Endometrial microvascular endothelial cells (primary cell): ENCODE results near the gene SPECC1L. TPM values are rescaled to one million over a fixed set of nuclear protein-coding genes. Genes with fewer than 3 reads are reported as not detected.

ENCODE experiments used
- in situ Hi-C: cut with HindIII; loops from 2 replicates; pipeline ENCODE4 v1.10.0; 2017; ENCODE audit warnings: low sequenced_read_pairs, low pct_unique_long_range_greater_than_20kb; ENCODE audit errors: inconsistent ontology term
- total RNA-seq: library from RNA; depleted of rRNA; stranded (reverse); fragments of >200 nt; gene quantifications from one replicate; pipeline ENCODE4 v1.2.3, GENCODE V29; 2015; ENCODE audit errors: inconsistent ontology term

Gene SPECC1L
- total RNA-seq, 1 donor from 2014 or later = 30.1 TPM

DNA sequence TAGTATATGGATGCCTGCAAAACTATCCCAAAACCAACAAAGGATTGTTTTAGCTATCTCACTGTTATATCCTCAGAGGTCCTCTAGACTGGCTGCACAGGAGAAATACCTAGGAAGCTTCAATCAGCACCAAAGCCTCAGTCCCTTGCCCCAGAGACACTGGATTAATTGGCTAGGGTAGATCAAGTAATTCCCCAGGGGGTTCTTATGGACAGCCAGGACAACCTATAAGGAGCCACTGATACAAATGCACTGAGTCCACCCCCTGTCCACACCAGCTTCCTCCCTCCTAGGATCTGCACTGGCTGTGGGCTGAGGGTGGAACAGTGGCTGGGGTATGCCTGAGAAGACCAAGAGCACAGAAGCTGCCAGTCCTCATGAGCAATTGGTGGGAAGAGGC lies 173.0 kb downstream of the SPECC1L start:
- in situ Hi-C loops = no loop called here

DNA sequence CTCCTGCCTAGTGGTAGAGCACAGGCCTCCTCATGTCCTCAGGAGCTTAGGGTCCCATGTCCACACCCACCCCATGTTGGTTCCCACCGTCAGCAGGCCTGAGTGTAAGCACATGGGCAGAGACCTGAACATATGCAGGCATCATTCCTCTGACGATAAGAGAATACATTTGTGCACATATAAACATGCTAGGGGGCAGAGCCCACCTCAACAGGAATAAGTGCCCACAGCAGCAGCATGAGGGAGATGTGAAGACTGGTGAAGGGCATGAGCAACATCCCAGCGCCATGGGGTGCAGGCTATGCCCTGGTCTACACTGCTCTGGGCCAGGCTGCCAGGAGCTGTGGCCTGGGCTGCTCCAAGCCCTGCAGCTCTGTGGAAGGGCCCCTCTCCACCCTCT lies 173.6 kb downstream of the SPECC1L start:
- in situ Hi-C loops = no loop called here

DNA sequence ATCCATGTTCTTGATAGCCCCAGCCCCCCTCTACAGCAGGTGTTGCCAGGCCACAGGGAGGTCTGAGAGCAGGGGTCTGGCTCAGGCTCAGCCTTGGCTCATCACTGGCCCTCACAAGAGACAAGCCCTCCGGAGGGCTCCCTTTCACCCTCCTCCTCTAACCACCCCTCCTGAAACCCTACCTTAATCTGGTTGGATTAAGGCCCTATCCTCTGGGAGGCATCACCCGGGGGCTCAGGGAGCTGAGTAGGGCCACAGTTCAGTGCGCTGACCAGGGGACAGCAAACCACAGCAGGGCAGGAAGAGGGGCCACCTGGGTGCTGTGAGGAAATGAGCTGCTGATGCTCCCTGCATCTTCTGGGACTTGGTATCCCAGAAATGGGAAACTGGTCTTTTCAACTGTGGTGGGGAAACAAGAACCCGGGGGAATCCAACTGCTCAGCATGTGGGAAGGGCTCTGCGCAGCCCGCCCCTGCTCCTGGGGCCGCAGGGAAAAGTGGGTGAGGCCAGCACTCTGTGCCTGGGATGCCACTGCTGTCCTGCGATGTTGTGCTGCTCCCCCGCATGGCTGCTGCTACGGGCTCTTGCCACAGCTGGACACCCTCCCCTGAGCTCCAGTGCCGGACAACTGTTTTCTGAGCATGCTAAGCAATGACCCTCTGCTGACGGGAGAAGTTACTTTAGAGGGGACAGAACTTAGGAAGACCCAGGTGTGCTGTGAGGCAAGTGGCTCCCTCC lies 174.3 kb downstream of the SPECC1L start:
- in situ Hi-C loops = no loop called here

DNA sequence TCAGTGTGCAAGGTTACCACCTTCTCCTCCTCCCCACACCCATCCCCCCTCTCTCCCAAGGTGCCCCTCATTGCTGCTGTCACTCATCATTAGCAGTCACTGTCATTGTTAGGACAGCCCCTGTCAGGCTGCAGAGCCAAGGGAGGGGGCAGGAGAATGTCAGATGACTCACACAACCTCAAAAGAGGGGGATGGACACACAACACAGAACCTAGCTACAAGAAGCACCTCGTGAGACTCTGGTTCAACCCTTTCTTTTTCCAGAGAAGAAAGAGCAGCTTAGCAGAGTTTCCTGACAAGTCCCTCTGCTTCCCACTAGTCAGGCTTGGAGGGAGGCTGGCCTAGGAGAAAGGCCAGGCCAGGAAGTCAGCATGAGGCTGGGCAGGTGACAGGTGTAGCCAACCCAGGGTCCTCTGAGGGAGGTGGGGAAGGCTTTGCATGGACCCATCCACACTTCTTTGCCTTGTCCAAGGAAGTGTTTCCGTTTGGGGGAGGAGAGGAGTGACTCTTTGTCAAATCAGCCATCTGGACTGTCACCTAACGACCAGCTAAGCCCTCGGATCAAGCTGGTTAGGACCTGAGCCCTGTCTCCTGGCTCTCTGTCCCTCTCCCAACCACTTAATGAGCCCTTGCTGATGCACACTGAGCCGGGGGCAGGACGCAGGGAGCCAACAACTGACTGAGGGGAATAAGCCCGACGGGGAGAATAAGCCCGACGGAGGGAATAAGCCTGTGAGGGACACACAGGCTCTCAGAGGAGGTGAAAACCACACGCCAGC lies 175.0 kb downstream of the SPECC1L start:
- in situ Hi-C loops = no loop called here

DNA sequence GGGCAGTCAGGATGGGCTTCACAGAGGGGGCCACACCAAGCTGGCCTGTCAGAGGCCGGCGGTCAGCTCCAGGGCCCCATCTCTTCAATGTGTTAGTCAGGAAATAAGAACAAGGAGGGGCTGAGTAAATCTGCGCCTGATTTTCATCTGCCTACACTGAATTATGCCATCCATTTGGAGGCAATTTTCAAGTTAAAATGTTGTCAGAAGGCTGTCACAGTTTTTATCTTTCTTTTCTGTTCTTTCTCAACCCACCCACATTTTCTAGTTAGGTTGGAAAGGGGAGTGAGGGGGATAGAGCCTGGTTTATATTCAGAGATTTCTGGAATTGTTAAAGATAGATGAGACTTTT lies 175.6 kb downstream of the SPECC1L start:
- in situ Hi-C loops = no loop called here

DNA sequence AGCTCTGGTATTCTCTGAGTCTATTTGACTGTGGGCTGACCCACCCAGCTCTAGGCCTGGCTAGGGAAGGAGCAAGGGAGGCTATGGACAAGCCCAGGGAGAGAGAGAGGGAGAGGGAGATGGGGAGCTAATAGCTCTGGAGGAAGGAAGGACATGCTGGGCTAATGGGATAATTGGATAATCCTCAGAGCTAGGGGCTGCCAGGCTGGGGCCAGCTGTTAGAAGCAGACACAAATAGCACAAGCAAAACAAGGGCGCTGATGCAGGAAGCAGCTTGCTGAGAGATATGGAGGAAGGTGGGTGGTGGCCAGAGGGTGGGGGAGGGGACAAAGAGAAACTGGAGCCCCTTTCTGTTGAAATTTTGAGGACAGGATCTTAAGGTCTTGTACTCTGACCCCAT lies 180.0 kb downstream of the SPECC1L start:
- in situ Hi-C loops = no loop called here

DNA sequence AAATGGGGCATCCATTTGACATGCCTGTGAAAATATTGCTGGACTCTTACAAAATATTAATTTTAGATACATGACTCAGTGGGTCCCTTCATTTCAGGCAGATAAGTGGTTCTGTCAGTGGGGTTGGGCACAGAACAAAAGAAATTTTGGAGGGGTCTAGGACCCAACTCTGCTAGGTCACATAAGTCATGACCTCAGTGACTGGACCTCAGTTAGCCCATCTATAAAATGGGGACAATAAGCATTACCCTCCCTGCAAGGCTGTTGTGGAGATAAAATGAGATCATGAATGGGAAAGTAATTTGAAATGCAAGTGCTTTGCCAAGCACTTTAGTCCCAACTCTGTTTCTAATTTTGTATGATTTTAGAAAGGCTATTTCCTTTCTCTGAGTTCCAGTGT lies 180.5 kb downstream of the SPECC1L start:
- in situ Hi-C loops = no loop called here

DNA sequence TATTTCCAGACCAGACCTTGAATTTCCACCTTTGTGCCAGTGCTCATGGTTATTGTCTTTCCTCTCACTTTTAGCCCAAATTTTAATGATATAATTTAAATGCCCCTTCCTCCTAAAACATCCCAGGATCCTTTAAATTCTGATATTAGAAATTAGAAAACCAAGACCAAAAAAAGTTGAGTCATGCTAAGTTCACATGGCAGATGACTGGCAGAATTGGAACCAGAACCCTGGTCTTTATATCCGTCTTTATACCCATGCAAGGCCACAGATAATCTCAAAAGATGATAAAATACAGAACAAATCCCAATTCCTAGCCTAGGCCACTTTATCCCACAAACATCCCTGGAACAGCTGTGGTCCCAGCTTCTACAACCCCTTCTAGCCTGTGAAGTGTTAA lies 183.2 kb downstream of the SPECC1L start:
- in situ Hi-C loops = no loop called here

DNA sequence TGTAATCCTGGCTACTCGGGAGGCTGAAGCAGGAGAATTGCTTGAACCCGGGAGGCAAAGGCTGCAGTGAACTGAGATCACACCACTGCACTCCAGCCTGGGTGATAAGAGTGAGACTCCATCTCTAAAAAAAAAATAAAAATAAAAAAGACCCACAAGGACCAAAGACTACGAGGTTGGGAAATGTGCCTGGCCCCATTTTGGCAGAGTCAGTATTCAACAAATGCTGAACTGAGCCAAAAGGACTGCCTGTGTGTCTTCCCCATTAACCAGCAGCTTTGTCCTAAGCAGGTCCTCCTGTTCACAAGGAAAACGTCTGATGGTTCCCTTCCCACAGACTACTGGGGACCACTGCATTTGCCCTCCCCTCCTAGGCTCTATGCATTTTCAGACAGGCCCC lies 184.4 kb downstream of the SPECC1L start:
- in situ Hi-C loops = no loop called here

DNA sequence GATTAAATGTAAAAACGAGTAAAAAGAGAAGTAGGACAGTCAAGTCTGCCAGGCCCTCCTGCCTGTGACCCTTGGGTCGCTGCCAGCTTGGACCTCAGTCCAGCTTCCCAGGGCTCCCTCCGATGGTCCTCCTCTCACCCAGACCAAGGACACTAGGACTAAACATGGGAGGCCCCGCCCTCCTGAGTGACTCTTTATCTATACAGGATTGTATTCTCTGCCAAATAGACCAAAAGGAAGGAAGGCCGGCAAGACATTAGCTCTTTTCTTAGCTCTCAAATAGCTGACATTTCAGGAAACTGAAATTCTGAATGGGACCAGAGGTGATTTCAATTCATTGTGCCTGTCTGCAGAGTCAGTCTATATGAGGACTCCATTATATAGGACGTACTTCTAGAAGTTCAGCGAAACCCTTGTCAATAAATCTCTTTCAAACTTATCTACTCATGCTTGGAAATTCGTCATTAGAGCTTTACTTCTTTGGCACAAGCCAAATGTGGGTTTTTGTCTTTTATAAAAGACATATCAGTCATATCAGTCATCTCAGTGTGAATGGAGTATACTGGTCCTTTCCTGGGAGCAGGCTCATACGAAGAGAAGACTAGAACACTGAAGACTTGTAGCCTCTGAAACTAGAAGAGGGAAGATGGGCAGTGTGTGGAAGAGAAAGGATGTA lies 185.3 kb downstream of the SPECC1L start:
- in situ Hi-C loops = no loop called here

DNA sequence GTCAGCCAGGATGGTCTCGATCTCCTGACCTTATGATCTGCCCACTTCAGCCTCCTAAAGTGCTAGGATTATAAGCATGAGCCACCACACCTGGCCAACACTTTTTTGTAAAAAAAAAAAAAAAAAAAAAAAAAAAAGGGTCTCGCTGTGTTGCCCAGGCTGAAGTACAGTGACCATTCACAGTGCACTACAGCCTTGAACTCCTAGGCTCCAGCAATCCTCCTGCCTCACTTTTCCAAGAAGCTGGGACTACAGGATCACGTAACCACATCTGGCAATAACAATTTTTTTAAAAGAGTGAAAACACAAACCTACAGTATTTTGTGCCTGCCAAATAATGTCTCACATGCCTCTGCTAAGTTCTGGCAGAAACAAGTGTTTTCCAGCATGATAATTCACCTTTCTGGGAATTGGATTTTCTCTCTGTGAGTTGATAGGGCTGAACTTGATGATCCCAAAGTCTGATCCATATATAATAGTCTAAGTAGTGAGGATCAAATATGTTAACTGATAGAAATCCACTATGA lies 187.3 kb downstream of the SPECC1L start:
- in situ Hi-C loops = no loop called here

DNA sequence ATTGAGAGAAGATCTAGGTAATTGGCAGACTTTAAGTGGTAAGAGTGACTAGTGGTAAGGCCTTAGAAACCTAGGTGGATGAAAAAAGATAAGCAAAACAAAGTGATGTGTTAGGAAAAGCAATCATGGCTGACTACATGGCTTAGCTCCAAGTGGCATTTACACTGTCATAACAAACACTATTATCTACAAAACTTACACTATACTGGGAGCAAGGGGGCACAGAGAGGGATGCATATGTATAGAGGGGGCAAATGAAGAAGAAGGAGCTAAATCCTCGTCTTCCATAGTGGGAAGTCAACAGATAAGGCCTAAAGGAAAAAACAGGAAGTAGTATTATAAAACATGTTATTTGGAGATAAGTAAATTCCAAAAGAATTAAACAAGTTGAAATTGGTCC lies 189.3 kb downstream of the SPECC1L start:
- in situ Hi-C loops = no loop called here

DNA sequence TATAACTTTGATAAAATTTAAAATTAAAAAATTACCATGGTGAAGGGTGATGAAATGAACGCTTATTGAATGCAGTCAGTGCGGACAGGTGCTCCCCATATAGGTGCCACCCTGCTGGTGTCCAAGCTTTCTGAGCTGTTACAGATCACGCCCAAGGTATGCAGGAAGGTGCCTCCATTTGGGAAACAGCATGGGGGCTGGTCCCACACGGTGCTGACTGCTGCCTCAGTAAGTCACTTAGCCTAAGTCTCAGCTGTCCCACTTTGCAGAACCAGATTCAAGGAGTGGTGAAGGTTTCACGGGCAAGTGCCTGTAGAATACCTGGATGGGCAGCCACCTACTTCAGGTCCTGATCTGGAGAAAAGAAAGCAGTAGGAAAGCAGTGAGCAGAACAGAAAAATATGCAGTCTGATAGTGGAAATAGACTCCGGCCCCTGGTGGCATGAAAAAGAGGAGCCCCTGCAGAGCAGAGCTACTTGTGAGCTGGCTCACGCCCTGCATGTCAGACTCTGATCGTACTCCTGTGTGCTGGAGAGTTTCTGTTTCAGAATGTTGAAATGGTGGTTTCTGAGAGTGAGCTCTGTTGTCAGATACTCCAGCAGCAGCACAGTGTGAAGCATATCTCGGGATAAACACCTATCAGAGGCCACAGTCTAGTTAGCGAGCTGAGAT lies 189.9 kb downstream of the SPECC1L start:
- in situ Hi-C loops = no loop called here

DNA sequence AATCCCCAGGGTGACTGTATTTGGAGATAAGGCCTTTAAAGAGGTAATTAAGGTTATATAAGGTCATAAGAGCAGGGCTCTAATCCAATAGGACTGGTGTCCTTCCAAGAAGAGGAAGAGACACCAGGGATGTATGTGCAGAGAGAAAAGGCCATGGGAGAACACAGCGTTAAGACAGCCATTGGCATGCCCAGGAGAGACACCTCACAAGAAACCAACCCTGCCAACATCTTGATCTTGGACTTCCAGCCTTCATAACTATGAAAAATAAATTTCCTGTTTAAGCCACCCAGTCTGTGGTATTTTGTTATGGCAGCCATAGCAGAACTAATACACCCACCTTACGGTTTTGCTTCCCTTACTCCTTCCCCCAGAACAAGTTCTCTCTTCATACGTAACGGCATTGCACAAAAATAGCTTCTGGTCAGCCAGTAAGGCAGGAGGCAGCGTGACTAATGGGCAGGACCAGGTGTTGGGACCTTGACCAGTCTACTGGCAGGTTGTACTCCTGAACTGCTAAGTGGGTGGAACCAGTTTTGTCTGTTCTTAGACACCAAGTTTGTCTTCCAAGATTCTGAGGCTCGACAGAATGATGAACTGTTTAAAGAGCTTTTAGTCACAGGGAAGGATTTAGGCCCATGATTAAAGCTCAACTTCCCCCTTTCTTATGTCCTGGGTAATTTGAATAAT lies 192.6 kb downstream of the SPECC1L start:
- in situ Hi-C loops = no loop called here

DNA sequence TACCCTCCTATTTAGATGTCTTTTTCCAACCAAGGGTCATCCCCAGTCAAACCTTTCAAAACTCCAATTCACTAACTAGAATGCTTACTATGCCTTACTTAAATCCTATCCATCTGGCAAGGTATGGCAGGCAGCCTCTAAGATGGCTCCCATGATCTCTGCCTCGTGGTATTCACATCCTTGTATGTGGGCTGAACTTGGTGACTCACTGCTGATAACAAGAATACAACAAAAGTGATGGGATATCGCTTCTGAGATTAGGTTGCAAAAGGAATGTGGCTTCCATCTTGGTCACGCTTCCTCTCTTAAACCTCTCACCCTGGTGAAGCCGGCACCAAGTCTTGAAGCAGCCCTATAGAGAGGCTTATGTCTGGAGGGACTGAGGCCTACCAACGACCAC lies 194.9 kb downstream of the SPECC1L start:
- in situ Hi-C loops = no loop called here

DNA sequence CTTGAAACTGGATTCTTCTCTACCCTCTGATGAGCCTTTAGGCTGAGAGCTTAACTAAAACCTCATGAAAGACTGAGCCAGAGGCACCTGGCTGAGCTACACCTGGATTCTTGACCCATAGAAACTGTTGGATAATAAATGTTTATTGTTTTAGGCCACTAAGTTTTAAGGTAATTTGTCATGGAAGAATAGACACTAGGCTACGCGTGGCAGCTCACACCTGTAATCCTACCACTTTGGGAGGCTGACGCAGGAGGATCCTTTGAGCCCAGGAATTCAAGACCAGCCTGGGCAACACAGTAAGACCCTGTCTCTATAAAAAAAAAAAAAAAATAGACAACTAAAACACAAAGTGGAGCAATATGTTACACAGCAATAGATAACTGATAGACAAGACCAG lies 195.3 kb downstream of the SPECC1L start:
- in situ Hi-C loops = no loop called here

DNA sequence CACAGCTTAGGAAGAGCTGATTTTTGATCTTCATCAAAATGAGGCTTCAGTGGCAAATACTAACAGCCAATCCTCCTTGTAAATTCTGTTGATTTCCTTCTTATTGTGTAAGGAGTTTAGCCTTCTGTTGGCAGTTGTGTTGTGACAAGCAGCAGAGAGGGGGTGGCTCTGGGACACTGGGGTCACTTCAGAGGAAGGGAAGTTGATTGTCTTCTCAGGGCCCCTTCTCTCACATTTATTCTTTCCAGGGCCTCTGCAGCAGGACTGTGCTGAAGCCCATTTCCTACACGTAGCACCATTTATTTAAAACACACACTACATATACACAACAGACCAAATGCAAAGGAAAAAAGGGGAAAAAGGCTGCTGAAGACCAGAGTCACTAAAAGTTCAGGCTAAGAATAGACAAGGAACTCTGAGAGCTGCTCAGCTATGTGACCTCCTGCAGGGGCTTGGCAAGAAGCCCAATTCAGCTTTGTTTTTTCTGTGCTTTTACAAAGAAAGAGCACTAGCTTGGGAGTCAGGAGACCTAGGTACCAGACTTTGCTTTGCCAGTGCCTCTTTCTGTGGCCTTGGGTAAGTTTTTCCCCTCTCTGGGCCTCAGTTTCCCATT lies 196.2 kb downstream of the SPECC1L start:
- in situ Hi-C loops = no loop called here

DNA sequence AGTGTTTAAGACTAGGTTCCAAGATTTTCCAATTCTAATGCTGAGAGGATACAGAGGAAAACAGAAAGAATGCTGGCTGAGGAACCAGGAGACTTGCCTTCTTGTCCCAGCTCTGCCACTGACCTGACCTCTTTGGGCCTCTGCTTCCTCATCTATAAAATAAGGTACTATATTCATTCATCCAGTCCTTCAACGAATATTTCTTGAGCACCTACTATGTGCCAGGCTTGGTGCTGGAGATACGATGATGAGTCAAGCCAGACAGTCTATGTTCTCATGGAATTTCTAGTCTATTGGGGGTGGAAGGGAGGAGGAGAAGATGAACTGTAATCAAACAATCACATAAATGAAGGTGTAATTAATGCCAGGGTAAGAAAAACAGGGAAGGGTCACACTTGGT lies 196.7 kb downstream of the SPECC1L start:
- in situ Hi-C loops = no loop called here
